HS-27A (cell line): ENCODE results near the gene IL16.

Experiments
- DNase-seq: peaks from one replicate; pipeline ENCODE4 v3.0.0-alpha.2; 2012; ENCODE audit warnings: low read depth, missing footprints

The IL16 gene

GRCh38 chr15:81276967-81277366 lies 80.3 kb downstream of the IL16 start:
- DNase-seq, result no peak

GRCh38 chr15:81277851-81278250 lies 81.2 kb downstream of the IL16 start:
- no peak for DNase-seq

GRCh38 chr15:81278306-81279029 lies 81.8 kb downstream of the IL16 start:
- no peak for DNase-seq

- no peak for DNase-seq
Measured at GRCh38 chr15:81279621-81280485, 83.2 kb downstream of the IL16 start.

- DNase-seq, result no peak
Measured at GRCh38 chr15:81280696-81281455, 84.2 kb downstream of the IL16 start.

GRCh38 chr15:81281456-81281735 lies 84.7 kb downstream of the IL16 start:
- DNase-seq, result no peak

GRCh38 chr15:81281766-81282605 lies 85.3 kb downstream of the IL16 start:
- DNase-seq, result no peak

- DNase-seq, result no peak
Measured at GRCh38 chr15:81282606-81282895, 85.9 kb downstream of the IL16 start.

GRCh38 chr15:81282911-81283310 lies 86.2 kb downstream of the IL16 start:
- no peak for DNase-seq

- no peak for DNase-seq
Measured at GRCh38 chr15:81284256-81285031, 87.8 kb downstream of the IL16 start.

GRCh38 chr15:81285461-81285860 lies 88.8 kb downstream of the IL16 start:
- no peak for DNase-seq

- DNase-seq, result no peak
Measured at GRCh38 chr15:81286621-81287121, 90.0 kb downstream of the IL16 start.

- no peak for DNase-seq
Measured at GRCh38 chr15:81288040-81288439, 91.4 kb downstream of the IL16 start.

- DNase-seq, result no peak
Measured at GRCh38 chr15:81288616-81289015, 91.9 kb downstream of the IL16 start.

- no peak for DNase-seq
Measured at GRCh38 chr15:81289910-81290309, 93.2 kb downstream of the IL16 start.

GRCh38 chr15:81291916-81292522 lies 95.3 kb downstream of the IL16 start:
- DNase-seq, result no peak

GRCh38 chr15:81292523-81293001 lies 95.9 kb downstream of the IL16 start:
- no peak for DNase-seq

GRCh38 chr15:81293728-81294515 lies 97.2 kb downstream of the IL16 start:
- no peak for DNase-seq

- no peak for DNase-seq
Measured at GRCh38 chr15:81294516-81294880, 97.8 kb downstream of the IL16 start.
